GM13976 (cell line): Measurements from ENCODE around the gene SLC28A3.

Source experiments
- DNase-seq: peaks from one replicate; pipeline ENCODE4 v3.0.0; 2012; ENCODE audit warnings: low spot score
- in situ Hi-C: fragments of 300-500 bp; cut with MboI; formaldehyde crosslinking; loops from one replicate; pipeline ENCODE4 v1.12.0; 2022; ENCODE audit warnings: low sequenced_read_pairs, mixed read lengths, inconsistent platforms; ENCODE audit not compliant: unreplicated experiment
- TF ChIP-seq, protein P1 (sequence below): IDR thresholded peaks from 2 replicates; pipeline ENCODE4 v1.5.1; 2012; ENCODE audit warnings: borderline replicate concordance, mild to moderate bottlenecking; ENCODE audit not compliant: insufficient read depth; ENCODE audit errors: extremely low read depth, missing control alignments, control extremely low read depth

Gene SLC28A3

GRCh38 chr9:84382720-84383119 is 42.2 kb upstream of the SLC28A3 start:
- in situ Hi-C loops: loop anchor here (25.0 kb wide), 1 partner anchor 1030 kb away; no protein-coding TSS in a partner anchor
- TF ChIP-seq, protein P1, sequence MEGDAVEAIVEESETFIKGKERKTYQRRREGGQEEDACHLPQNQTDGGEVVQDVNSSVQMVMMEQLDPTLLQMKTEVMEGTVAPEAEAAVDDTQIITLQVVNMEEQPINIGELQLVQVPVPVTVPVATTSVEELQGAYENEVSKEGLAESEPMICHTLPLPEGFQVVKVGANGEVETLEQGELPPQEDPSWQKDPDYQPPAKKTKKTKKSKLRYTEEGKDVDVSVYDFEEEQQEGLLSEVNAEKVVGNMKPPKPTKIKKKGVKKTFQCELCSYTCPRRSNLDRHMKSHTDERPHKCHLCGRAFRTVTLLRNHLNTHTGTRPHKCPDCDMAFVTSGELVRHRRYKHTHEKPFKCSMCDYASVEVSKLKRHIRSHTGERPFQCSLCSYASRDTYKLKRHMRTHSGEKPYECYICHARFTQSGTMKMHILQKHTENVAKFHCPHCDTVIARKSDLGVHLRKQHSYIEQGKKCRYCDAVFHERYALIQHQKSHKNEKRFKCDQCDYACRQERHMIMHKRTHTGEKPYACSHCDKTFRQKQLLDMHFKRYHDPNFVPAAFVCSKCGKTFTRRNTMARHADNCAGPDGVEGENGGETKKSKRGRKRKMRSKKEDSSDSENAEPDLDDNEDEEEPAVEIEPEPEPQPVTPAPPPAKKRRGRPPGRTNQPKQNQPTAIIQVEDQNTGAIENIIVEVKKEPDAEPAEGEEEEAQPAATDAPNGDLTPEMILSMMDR: no peak

GRCh38 chr9:84381508-84381907 is 41.0 kb upstream of the SLC28A3 start:
- TF ChIP-seq, protein P1: no peak
- in situ Hi-C loops: loop anchor here (25.0 kb wide), 1 partner anchor 1031 kb away; no protein-coding TSS in a partner anchor
- DNase-seq: no peak

More at GRCh38 chr9:84382720-84383119, 42.2 kb upstream of the SLC28A3 start:
- no peak for DNase-seq

DNA sequence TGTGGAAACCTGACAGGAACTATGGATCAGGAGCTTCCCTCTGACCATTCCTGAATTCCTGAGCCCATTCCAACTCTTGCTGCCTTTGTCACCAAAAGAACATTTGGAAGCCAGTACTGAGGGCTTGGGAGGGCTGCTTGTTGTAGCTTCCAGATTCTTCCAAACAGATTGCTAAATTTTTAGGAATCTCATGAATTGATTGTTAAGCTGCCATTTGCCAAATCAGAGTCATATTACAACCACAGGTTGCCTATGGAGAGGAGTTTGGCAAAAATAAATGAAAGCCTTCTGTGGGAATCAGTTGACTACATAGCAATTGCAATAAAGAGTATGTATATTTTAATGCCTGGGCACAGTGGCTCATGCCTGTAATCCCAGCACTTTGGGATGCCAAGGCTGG is 39.2 kb upstream of the SLC28A3 start:
- in situ Hi-C loops: loop anchor here (25.0 kb wide), 1 partner anchor 1033 kb away; no protein-coding TSS in a partner anchor
- TF ChIP-seq, protein P1: no peak
- DNase-seq: no peak

DNA sequence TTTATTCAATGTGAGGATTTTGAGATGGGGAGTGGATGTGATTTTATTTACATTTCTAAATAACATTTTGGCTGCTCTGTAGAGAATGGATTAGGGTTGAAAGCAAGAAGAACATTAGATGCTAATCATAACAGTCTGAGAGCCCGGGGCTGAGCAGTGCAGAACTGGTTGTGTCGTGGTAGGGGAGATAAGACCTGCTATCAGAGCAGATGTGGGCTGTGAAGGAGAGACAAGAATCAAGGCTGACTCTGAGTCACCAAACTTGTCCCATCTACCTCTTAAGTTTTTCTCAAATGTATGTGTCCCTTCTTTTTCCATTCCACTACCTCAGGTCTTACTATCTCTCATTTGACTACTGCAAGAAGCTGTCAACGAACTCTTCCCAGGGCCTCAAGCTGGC is 35.4 kb upstream of the SLC28A3 start:
- TF ChIP-seq, protein P1: no peak
- in situ Hi-C loops: loop anchor here (25.0 kb wide), 1 partner anchor 1036 kb away; no protein-coding TSS in a partner anchor
- DNase-seq: no peak

DNA sequence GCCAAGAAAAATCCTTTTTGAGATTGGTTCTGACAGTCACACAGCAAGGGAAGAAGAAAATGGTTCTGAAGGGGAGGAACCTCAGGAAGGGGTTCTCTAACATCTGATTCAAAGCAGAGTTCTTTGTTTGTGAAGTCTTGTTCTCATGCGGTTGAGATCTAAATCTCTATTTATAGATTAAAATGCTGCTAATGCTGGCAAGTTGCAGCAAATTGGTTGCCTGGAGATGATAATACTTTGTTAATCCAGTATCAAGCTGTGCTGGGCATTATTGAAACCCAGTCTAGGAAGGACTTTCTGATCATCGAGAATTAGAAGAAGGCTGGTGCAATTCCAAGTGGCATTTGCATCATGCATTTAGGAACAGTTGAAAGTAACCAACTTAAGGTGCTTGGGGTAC is 34.0 kb upstream of the SLC28A3 start:
- no peak for DNase-seq
- TF ChIP-seq, protein P1: no peak
- in situ Hi-C loops: no loop called here

DNA sequence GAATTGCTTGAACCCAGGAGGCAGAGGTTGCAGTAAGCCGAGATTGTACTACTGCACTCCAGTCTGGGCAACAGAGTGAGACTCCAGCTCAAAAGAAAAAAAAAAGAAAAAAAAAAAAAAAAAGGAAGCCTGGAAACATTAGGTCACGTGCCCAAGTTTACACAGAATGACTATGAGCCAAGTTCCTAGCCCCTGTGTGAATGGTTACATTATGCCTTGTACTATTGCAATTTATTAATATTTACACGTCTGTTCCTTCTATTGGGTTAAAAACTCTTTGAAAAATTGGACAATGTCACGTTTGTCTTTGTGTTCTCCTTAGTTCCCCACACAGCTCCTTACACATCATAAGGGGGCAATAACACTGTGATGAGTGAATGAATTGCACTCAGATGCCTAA is 33.5 kb upstream of the SLC28A3 start:
- DNase-seq: no peak
- in situ Hi-C loops: no loop called here
- TF ChIP-seq, protein P1: no peak
